Heart left ventricle (tissue), 13 donors: ENCODE measurements around the gene SLC7A6.
A peak's percentile ranks its signal among the peaks of the same experiment; 100 is the strongest.

Source experiments
- POLR2A ChIP-seq, 2 donors: fragments of 450-650 bp; IDR thresholded peaks; one replicate each; pipeline ENCODE4 v1.6.1; 2017; ENCODE audit warnings: antibody characterized with exemption in 2 of 2, mild to moderate bottlenecking in 2 of 2, moderate library complexity in 2 of 2
- TF ChIP-seq, protein P1 (sequence below), 12 donors: fragments of 200-600 bp; sonication (generic) in 4 of 12; IDR thresholded peaks; one replicate each; pipeline versions ENCODE4 v1.5.0 to v1.8.0; 2018 to 2022; ENCODE audit warnings: antibody characterized with exemption in 12 of 12, mild to moderate bottlenecking in 5 of 12
- donor health status: ischemic (EF 13 %, LVEDD 7.1; RV severe dilation, severe dysfunction).
- donor health status: DM: no; HTN: yes; CAD: no.
- donor health status: DM: no; HTN: no; CAD: no.
- donor health status: ischemic (EF 25% LVEDD 6.9; RV normal size, moderate dysfunction).
- donor health status: ischemic (EF 25% LVEDD 5.7; RV mildly dilated, moderate dysfunction).
- donor health status: ischemic (EF 35%, LVEDD 5.7; RV mildly dilated, moderate dysfunction).
- donor health status: nonischemic (EF 11% LVEDD 7.7; RV severe dilation, severe dysfunction).
- donor health status: DM: yes; HTN: yes; CAD: no.
- donor health status: PGD.
- donor health status: ischemic (EF 29% LVEDD 5.4; RV normal size, mild dysfunction).
- donor health status: nonischemic (EF 23%, LVEDD 6.1; RV moderate dilation, normal function).

DNA sequence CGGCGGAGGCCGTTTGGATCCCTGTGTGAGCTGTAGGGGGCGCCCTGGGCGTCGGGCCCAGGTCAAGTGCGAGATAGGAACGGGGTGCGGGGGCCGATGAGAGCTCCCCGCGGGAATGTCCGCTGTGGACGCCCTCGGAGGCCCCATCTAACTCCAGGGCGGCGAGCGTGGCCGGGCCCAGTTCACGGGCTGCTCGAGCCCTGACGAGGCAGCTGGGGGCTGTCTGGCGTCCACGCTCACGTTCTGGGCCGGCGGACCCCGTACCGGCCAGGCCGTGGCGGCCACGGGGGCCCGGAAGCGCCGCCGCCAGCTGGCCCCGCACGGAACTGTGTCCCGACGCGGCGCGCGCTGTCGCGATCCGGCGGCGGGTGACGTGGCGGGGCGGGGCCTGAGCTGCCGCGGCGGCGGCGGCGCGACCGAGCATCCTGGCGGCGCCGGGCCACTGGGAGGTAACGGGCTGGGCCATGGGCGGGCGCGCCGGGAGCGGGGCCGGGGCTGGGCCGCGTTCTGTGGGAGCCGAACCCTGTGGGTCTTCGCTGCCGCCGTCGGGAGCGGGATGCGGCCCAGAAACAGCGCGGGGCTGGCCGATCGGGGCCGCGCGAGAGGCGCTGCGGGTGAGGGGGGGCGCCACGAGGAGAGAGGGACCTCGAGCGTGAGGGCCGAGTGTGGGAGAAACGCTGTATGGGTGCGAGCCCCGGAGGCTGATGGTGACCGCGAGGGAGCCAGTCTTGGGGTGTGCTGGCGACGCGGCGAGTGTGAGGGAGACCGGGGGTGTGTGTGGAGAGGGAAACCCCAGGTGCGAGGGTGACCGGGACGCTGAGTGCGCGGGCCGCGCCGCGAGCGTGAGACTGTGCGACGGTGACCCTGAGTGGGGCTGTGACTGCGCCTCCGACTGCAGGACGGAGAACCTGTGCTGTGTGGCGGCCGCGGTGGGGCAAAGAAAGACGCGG lies at the start of gene SLC7A6:
- TF ChIP-seq, protein P1, sequence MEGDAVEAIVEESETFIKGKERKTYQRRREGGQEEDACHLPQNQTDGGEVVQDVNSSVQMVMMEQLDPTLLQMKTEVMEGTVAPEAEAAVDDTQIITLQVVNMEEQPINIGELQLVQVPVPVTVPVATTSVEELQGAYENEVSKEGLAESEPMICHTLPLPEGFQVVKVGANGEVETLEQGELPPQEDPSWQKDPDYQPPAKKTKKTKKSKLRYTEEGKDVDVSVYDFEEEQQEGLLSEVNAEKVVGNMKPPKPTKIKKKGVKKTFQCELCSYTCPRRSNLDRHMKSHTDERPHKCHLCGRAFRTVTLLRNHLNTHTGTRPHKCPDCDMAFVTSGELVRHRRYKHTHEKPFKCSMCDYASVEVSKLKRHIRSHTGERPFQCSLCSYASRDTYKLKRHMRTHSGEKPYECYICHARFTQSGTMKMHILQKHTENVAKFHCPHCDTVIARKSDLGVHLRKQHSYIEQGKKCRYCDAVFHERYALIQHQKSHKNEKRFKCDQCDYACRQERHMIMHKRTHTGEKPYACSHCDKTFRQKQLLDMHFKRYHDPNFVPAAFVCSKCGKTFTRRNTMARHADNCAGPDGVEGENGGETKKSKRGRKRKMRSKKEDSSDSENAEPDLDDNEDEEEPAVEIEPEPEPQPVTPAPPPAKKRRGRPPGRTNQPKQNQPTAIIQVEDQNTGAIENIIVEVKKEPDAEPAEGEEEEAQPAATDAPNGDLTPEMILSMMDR (IDR thresholded peaks at IDR 0.05), result peak; percentile 57 to 90 (median 76)
- peak; percentile 73 to 86 for TF ChIP-seq POLR2A (IDR thresholded peaks at IDR 0.05)
